Lower lobe of right lung (tissue), 2 donors: ENCODE measurements around the gene GALNT9. TPM values are rescaled to one million over a fixed set of nuclear protein-coding genes. Genes with fewer than 3 reads are reported as not detected.
A peak's percentile ranks its signal among the peaks of the same experiment; 100 is the strongest.
"Not testable (repeated sequence)": the region's sequence is repeated elsewhere in the genome, so short reads cannot be mapped to it uniquely, and the experiment has no call there.

Experiments
- ATAC-seq, 2 donors: fragments of 200-7000 bp; cut with Tn5 transposase; one replicate each; pipeline ENCODE4 v1.9.1; 2020 to 2022; ENCODE audit warnings: mild to moderate bottlenecking in 2 of 2, moderate library complexity in 2 of 2
- DNase-seq: peaks from one replicate; pipeline ENCODE4 v3.0.0-alpha.2; 2020
- H3K27ac ChIP-seq: fragments of 200-600 bp; one replicate; pipeline ENCODE4 v1.8.0; 2022
- H3K27me3 ChIP-seq: fragments of 200-600 bp; one replicate; pipeline ENCODE4 v1.8.0; 2022; ENCODE audit warnings: low read depth
- H3K36me3 ChIP-seq: fragments of 200-600 bp; one replicate; pipeline ENCODE4 v1.8.0; 2022; ENCODE audit warnings: mild to moderate bottlenecking
- H3K4me1 ChIP-seq: fragments of 200-600 bp; one replicate; pipeline ENCODE4 v1.8.0; 2022
- H3K4me3 ChIP-seq: fragments of 200-600 bp; one replicate; pipeline ENCODE4 v1.8.0; 2022; ENCODE audit warnings: mild to moderate bottlenecking
- H3K9me3 ChIP-seq: fragments of 200-600 bp; one replicate; pipeline ENCODE4 v1.8.0; 2022
- intact Hi-C: fragments of 100-400 bp; cut with DNase I; formaldehyde crosslinking; loops from one replicate; pipeline ENCODE4 v1.11.0; 2022
- total RNA-seq: library from RNA; stranded (reverse); fragmentation: NEBNext Ultra II Directional; extraction: Animal tissue kit (Norgen Biotek cat#: 25700); gene quantifications from one replicate; pipeline ENCODE4 v1.2.1, GENCODE V29; 2021
- TF ChIP-seq, protein P1 (sequence below): fragments of 200-600 bp; IDR thresholded peaks from one replicate; pipeline ENCODE4 v1.8.0; 2022; ENCODE audit warnings: antibody characterized with exemption, mild to moderate bottlenecking
- donor health status: DM: no; HTN: yes; CAD: no; lungs with severe emphysema.

The GALNT9 gene
- total RNA-seq, 1 donor from 2014 or later: not detected

GRCh38 chr12:132151766-132152410, 177.5 kb downstream of the GALNT9 start:
- H3K27me3 ChIP-seq: no peaks in the 10 kb centered on the region
- no peak overlapping the region for H3K27ac ChIP-seq
- H3K36me3 ChIP-seq: peaks cover 25% of the 10 kb centered on the region
- ATAC-seq (no peak), DNase-seq (peak; percentile 48)
- intact Hi-C loops: no loop called here
- TF ChIP-seq, protein P1, sequence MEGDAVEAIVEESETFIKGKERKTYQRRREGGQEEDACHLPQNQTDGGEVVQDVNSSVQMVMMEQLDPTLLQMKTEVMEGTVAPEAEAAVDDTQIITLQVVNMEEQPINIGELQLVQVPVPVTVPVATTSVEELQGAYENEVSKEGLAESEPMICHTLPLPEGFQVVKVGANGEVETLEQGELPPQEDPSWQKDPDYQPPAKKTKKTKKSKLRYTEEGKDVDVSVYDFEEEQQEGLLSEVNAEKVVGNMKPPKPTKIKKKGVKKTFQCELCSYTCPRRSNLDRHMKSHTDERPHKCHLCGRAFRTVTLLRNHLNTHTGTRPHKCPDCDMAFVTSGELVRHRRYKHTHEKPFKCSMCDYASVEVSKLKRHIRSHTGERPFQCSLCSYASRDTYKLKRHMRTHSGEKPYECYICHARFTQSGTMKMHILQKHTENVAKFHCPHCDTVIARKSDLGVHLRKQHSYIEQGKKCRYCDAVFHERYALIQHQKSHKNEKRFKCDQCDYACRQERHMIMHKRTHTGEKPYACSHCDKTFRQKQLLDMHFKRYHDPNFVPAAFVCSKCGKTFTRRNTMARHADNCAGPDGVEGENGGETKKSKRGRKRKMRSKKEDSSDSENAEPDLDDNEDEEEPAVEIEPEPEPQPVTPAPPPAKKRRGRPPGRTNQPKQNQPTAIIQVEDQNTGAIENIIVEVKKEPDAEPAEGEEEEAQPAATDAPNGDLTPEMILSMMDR: no peak
- peaks cover 7% of the 10 kb centered on the region for H3K4me1 ChIP-seq
- H3K9me3 ChIP-seq: no peaks in the 10 kb centered on the region
- no peak overlapping the region for H3K4me3 ChIP-seq

GRCh38 chr12:132151145-132151765, 178.1 kb downstream of the GALNT9 start:
- Histone ChIP-seq H3K9me3 (no peaks in the 10 kb centered on the region), H3K4me3 (no peak overlapping the region), H3K27ac (no peak overlapping the region), H3K27me3 (no peaks in the 10 kb centered on the region), H3K36me3 (peaks cover 25% of the 10 kb centered on the region), H3K4me1 (peaks cover 7% of the 10 kb centered on the region)
- DNase-seq (peak; percentile 41), ATAC-seq (no peak)
- intact Hi-C loops: no loop called here
- TF ChIP-seq, protein P1: no peak

- Histone ChIP-seq H3K27me3 (no peaks in the 10 kb centered on the region), H3K27ac (no peak overlapping the region), H3K4me3 (no peak overlapping the region), H3K4me1 (peaks cover 7% of the 10 kb centered on the region), H3K9me3 (no peaks in the 10 kb centered on the region), H3K36me3 (peaks cover 25% of the 10 kb centered on the region)
- TF ChIP-seq, protein P1: no peak
- DNase-seq (peak; percentile 35), ATAC-seq (no peak)
- intact Hi-C loops: no loop called here
Measured at GRCh38 chr12:132150780-132151144, 178.6 kb downstream of the GALNT9 start.

- ATAC-seq, H3K27me3 ChIP-seq, H3K27ac ChIP-seq, H3K9me3 ChIP-seq, H3K4me3 ChIP-seq, intact Hi-C loops, DNase-seq: not testable (repeated sequence)
- Histone ChIP-seq H3K4me1 (peaks cover 16% of the 10 kb centered on the region), H3K36me3 (peaks cover 25% of the 10 kb centered on the region)
Measured at GRCh38 chr12:132149526-132149925, 179.9 kb downstream of the GALNT9 start.

- DNase-seq: no peak
- no peak overlapping the region for H3K4me3 ChIP-seq
- H3K9me3 ChIP-seq: no peaks in the 10 kb centered on the region
- TF ChIP-seq, protein P1: no peak
- peaks cover 25% of the 10 kb centered on the region for H3K36me3 ChIP-seq
- ATAC-seq: no peak
- H3K27me3 ChIP-seq: no peaks in the 10 kb centered on the region
- intact Hi-C loops: no loop called here
- peaks cover 12% of the 10 kb centered on the region for H3K4me1 ChIP-seq
- H3K27ac ChIP-seq: no peak overlapping the region
Measured at GRCh38 chr12:132148368-132149045, 180.9 kb downstream of the GALNT9 start.
